SK-N-SH treated with all-trans-retinoic acid at 6 μM for 48 hours (cell line): Measurements from ENCODE around the gene C17orf100.

Source experiments
- ARNTL ChIP-seq: fragments of 450-650 bp; formaldehyde crosslinking; IDR thresholded peaks from 2 replicates; pipeline ENCODE4 v1.5.0; 2020; ENCODE audit warnings: low read depth, mild to moderate bottlenecking, moderate library complexity, borderline replicate concordance
- ESRRG ChIP-seq: fragments of 250-450 bp; sonication (Bioruptor Pico); IDR thresholded peaks from 2 replicates; pipeline ENCODE4 v1.6.1; 2021; ENCODE audit warnings: mild to moderate bottlenecking
- SNAI2 ChIP-seq: fragments of 250-450 bp; sonication (Bioruptor Pico); IDR thresholded peaks from 2 replicates; pipeline ENCODE4 v1.5.0; 2020; ENCODE audit warnings: mild to moderate bottlenecking, moderate library complexity

GRCh38 chr17:6690641-6691040 lies 39.1 kb downstream of the C17orf100 start:
- TF ChIP-seq SNAI2 (CRISPR knock-in tag) (no peak), ESRRG (no peak), ARNTL (CRISPR knock-in tag) (no peak)
